SU-DHL-6 (cell line): ENCODE data around the gene OSER1.

Experiments
- CTCF ChIP-seq: fragments of 200-600 bp; sonication (generic); IDR thresholded peaks from one replicate; pipeline ENCODE4 v1.5.1; 2017; ENCODE audit warnings: antibody characterized with exemption, mild to moderate bottlenecking, low read length, moderate library complexity; ENCODE audit not compliant: insufficient read depth, poor library complexity, severe bottlenecking
- EZH2phosphoT487 ChIP-seq: fragments of 200-600 bp; sonication (generic), shearing (Covaris generic); conservative IDR thresholded peaks from 2 replicates; pipeline ENCODE4 v1.6.1; 2018; ENCODE audit warnings: mild to moderate bottlenecking, antibody characterized with exemption, low read length, moderate library complexity, mixed read lengths

DNA sequence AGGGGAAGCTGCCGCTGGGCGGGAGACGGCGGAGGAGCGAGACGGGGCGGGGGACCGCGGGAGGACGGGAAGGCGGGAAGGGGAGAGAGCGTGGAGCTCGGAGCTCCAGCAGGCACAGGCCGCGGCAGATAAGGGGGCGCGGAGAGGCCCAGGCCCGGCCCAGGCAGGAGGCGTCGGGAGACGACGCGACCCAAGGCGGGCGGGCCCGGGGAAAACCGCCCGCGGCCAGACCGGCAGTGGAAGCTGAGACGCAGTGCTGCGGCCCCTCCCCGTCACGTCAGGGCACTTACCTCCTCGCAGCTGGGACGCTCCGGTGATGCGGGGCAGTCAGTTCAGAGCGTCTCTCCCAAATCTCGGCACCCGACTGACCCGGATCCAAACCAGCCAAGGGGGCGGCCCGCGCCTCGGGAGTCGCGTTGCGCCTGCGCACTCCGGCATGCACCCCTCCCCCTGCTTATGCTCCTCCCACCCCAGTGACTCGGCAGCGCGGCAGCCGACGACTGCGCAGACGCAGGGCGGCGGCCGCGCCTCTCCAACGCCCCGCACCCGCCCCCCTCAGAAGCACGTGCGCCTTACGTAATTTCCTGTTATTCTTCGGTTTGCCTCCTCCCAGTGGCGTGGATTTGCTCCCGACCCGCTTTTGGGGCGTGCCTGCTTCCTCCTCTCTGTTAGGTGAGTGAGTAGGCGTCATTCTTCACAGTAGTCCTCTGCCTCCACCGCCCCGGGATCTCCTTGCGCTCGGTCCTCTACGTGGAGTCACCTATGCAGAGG lies at the start of gene OSER1:
- no peak for TF ChIP-seq CTCF
- no peak for TF ChIP-seq EZH2phosphoT487
